Activated effector memory CD4-positive, alpha-beta T cell treated with anti-CD3 and anti-CD28 coated beads, Interleukin-2, amount 50 U/mL, for 16 hours (primary cell): ENCODE data around the gene STX7.
A peak's percentile ranks its signal among the peaks of the same experiment; 100 is the strongest.
"Not testable (repeated sequence)": the region's sequence is repeated elsewhere in the genome, so short reads cannot be mapped to it uniquely, and the experiment has no call there.

Experiments
- DNase-seq: peaks from one replicate; pipeline ENCODE4 v3.0.0-alpha.2; 2020

STX7 gene, protein sequence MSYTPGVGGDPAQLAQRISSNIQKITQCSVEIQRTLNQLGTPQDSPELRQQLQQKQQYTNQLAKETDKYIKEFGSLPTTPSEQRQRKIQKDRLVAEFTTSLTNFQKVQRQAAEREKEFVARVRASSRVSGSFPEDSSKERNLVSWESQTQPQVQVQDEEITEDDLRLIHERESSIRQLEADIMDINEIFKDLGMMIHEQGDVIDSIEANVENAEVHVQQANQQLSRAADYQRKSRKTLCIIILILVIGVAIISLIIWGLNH

DNA sequence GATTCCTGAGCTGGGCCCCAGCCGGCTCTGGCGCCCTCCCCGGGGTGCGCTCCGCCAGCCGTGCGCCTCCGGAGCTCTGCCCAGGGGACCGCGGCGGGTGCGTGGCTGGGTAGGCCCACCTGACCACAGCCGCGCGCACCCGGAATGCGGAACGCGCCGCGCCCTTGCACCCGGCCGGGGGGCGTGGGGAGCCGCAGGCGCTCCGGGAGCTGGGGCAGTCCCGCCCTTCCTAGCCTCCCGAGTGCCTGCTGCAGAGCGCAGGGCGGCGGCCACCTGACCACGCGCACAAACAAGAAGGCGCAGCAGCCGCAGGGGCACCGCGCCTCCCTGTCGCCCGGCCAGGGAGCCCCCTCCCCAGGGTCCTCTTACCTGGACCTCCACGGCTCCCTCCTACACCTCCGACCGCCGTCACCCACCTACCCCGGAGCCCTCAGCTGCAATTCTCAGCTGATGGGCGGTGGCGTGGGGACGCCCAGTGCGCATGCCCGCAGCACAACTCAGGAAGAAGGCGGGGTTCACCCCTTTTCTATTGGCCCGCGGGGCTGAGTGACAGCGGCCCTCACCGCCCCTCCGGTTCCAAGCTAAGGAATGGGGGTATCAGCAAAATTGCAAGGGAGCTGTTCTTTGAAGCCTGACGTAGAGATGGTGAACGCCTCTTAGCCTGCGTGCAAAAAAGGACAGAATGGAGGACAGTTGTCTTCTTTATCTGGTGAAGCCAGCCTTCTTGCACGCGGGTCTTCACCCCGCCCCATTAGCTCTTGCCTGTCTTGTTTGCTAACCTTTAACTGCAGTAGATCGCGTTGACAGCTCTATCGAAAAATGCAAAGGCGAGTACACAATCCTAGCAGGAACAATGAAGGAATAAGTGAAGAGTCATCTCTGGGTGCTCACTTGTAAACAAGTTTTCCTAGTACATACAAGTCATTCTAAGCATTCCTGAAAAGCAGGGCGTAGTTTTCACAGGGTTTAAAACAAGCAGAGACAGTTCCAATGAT, at the start of gene STX7:
TSS of gene STX7 (minus strand) at position 479 of the 995 bp plus-strand sequence. CDS start 9,586 bp downstream, outside the sequence.
- DNase-seq, result peak; percentile 95

DNA sequence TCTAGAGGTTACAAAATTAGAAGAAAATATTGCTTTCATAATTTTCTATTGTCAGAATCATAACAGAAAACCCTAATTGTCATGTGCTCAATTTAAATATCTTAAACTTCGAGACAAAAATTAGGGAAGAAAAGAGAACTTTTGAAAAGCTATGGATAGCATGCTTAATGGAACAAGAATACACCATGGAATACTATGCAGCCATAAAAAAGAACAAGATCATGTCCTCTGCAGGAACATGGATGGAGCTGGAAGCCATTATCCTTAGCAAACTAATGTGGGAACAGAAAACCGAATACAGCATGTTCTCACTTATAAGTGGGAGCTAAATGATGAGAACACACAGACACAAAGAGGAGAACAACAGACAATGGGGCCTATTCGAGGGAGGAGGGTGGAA, 47.2 kb upstream of the STX7 start:
- not testable (repeated sequence) for DNase-seq

DNA sequence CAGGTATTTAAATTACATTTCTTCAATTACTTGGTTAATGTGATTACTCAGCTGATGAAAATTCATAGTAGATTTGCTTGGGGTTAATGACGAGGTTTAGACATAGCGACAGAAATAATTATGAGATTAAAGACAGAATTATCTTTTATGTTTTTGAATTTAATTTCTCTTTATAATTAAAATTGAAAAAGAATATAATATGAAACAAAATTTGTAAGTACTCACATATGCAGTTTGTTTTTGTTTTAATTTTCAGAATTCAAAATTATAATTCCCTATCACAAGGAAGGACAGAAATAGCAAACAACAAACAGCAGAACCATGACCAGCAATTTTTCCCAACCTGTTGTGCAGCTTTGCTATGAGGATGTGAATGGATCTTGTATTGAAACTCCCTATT, 39.5 kb upstream of the STX7 start, which contains the start of gene TAAR8:
TSS of gene TAAR8 (plus strand) at position 301 of the 400 bp plus-strand sequence. CDS start at position 322, 21 bp downstream.
- DNase-seq, result no peak

DNA sequence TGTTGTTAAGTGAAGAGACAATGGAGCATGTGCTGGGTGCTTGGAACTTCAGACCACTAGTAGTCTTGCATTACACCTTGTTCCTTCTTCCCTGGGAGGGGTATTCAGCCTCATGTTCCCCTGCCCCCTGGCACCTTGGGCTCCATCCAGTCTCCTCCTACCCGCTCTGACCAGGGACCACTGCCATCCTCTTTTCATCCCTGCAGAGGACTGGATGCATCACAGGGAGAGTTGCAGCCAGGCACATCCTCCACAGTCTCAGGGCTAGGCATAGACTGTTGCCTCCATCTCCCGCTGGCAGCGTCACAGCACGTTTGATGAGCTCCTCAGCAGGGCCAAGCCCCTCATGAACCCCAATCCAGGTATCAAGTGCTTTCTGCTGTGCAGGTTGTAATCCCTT, 38.3 kb upstream of the STX7 start:
- no peak for DNase-seq

DNA sequence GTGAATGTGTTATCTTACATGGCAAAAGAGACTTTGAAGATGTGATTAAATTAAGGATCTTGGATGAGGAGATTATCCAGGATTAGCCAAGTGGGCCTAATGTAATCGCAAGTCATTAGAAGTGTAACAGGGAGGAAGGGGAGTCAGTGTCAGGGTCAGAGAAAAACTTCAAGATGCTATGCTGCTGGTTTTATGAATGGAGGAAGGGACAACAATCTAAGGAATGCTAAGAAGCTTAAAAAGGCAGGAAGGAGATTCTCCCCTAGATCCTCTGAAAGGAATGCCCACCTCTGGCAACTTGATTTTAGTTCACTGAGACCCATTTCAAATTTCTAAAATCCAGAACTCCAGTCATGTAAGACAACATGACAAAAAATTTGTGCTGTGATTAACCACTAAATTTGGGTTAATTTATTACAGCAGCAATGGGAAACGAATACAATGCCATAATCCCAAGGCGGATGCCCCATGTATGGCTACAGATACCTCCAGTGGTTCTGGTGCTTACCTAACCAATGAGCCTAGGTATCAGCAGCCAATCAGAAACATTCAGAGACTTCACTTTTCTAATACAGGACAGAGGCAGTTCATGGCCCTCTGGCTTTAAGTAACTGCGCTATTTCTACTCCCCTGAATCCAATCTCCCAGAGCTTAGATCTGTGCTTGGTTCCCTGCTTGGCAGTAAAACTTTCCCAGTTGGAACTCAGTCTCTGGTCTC, 36.0 kb upstream of the STX7 start:
- DNase-seq, result no peak

DNA sequence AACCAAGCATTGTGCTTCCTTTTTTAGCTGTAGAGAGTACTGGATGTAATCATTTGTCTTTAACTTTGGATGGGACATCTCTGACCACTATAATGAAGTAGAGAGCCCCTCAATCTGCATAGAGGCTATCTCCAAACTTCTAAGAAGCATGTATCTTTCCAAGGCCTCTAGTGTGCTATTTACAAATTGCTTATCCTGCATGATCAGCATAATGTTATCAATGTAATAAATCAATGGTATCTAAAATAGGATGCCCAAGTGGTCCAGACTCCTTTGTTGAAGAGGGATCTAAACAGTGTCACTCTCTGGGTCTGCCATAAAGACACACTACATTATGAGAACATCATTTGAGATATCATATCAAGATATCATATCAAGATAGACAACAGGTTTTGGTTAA, 31.9 kb upstream of the STX7 start:
- DNase-seq, result no peak

DNA sequence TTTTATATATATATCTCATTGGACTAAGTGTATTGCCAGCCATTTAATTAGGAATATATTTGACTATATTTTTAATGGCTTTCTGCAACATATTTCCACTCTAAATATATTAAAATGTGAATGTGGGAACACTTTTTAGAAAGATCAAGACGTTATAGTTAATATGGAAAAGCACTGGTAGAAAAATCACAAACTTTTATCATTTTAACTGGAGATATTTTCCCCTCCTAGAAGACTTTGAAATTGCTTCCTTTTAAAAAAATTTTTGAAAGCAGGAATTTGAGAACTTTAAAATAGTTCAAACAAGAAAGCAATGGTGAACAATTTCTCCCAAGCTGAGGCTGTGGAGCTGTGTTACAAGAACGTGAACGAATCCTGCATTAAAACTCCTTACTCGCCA, 25.1 kb upstream of the STX7 start, which contains the start of gene TAAR9:
TSS of gene TAAR9 (plus strand) at position 301 of the 400 bp plus-strand sequence. CDS start at position 314, 13 bp downstream.
- no peak for DNase-seq

DNA sequence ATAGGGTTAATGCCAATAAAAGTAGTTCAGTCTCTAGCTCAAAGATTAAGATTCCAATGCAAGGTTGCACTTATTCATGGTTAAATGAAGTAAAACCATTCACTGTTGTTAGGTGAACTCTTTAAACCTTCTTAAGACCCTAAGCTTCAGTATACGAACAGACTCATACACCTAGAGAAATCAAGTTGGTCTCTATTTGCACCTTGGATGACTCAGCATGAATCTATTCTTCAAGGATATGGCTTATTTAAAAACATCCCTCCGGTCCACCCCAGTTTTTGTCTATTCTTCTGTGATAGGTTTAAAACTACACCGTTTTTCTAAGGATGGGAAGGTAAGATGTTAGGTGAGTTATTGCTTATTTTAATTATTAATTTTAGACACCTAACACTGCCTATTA, 24.2 kb upstream of the STX7 start:
- no peak for DNase-seq

DNA sequence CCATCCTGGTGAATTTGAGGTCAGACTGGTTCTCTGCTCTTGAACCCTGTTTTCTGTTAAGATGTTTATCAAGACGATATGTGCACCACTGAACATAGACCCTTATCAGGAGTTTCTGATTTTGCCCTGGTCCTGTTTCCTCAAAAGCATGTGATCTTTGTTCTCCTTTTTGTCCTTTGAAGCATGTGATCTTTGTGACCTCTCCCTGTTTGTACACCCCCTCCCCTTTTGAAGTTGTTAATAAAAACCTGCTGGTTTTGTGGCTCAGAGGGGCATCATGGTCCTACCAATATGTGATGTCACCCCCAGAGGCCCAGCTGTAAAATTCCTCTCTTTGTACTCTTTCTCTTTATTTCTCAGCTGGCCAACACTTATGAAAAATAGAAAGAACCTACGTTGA, 21.6 kb upstream of the STX7 start:
- DNase-seq, result not testable (repeated sequence)

DNA sequence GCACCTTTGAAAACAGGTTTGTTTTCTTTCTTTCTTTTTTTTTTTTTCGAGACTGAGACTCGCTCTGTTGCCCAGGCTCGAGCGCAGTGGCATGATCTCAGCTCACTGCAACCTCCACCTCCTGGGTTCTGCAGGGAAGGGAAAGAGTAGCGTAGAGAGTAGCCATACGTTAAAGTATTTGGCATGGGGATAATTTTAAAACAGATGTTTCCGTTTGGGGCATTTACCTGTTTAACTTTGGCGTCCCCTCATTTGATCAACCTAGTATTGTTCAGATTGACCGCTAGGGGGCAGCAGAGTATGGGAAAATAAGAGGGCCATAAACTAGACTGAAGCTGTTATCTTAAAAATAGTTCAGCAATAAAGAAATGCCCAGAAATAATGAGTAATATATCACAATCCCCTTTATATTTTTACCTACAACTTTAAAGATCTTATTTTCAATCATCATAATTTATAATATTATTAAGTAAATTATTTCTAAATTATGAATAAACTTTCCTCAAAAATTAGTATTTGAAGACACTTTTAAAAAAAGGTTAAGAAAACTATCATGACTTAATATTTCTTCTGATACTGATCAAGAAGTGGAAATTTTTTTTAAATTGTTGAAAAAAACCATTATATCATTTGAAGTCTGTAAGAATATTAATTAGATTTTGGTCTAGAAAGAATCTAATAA, 17.5 kb upstream of the STX7 start:
- peak; percentile 85 for DNase-seq

DNA sequence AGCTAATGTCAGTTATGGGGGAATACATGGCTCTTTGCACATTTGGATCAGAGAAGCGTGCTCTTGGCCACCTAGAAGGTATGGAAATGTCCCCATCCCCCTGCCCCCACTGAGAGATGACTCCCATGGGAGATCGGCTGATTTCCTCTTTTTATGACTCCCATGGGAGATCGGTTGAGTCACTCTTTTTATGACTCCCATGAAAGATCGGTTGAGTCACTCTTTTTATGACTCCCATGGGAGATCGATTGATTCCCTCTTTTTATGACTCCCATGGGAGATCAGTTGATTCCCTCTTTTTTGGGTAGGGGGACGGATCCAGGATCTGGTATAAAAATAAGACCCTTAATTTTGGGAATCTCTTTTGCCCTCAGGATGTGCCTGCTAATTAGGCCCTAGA, 14.9 kb upstream of the STX7 start:
- no peak for DNase-seq

DNA sequence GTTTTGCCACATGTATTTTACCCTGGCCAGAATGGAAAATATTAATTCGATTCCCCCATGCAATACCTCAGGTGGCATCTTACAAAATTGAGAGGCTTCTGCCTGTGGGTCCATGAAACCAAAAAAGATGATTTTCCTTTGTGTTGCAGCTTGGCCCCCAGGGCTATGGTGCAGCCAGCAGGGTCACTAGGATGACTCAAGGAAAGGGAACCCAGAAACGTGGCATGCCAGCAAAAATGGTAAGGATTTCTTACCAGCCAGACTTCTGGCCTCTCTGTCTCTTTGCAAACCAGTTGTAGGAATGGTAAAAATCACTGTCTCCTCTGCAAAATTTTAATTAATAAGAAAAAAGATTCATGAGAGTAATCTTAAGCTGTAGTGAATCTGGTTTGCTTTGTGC, 13.5 kb upstream of the STX7 start:
- DNase-seq, result no peak

DNA sequence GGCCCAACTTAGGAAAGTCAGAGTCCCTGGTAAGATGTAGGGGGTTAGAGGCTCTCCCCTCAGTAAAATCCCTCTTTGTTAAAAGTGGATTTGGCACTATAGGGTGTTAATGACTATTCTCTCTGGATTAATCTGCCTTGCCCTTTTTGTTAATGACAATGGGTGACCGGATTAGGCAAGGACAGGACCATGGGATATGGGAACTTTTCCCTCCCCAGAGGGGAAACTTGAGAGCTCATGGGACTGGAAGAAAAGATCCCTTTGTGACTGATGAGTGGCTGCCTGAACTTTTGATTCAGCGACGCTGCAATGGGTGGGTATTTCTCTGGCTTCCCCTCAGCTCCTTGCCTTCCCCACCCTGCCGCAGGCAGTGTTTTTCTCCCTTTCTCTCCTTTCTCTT, 12.9 kb upstream of the STX7 start:
- no peak for DNase-seq

DNA sequence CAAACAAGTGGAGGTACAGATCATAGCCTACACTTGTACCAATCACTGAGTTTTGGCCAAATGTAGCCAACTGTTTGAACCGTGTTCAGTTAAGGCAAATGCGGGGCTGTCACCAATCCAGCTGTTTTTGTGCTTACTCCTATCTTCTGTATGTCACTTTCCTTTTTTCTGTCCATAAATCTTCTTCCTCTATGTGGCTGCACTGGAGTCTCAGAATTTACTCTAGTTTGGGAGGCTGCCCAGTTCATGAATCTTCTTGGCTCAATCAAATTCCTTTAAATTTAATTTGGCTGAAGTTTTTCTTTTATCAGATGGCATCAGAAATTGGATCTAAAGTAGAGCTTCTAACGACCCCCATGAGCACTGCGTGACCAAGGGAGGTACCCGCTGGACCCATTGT, 11.7 kb upstream of the STX7 start:
- no peak for DNase-seq

DNA sequence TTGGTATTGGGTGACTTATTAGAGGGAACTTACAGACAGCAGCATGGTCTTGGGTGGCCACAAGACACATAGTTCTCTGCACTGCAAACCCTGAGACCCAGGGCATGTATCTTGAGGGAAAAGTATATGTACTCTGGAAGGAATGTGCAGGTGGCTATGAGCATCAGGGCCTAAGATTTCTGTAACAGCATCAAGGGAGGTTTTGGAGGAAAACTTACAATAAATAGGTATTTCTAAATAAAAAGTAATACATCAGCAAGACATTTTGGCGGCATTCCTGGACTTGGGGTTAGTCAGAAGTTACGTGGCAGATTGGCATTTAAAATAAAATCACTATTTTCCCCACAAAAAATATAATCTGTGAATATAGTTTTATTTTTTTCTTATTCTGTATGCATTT, 8.0 kb upstream of the STX7 start:
- no peak for DNase-seq

DNA sequence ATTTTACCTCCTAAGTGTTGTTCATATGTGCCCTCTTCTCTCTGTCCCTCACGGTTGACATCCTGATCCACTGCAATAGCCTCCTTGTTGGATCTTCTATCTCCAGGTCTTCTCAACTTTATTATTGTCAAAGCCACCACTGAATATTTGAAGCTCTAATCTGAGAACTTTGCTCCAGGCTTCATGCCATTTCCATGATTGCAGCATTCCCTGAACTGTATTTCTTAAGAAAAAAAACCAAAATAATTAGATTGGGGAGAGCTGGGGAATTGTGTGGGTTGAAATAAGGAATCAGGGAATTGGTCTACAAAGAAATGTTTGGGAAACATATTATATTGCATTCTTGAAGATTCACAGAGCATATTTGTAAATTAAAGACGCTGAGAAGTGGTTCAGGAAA, 2.5 kb upstream of the STX7 start:
- no peak for DNase-seq

DNA sequence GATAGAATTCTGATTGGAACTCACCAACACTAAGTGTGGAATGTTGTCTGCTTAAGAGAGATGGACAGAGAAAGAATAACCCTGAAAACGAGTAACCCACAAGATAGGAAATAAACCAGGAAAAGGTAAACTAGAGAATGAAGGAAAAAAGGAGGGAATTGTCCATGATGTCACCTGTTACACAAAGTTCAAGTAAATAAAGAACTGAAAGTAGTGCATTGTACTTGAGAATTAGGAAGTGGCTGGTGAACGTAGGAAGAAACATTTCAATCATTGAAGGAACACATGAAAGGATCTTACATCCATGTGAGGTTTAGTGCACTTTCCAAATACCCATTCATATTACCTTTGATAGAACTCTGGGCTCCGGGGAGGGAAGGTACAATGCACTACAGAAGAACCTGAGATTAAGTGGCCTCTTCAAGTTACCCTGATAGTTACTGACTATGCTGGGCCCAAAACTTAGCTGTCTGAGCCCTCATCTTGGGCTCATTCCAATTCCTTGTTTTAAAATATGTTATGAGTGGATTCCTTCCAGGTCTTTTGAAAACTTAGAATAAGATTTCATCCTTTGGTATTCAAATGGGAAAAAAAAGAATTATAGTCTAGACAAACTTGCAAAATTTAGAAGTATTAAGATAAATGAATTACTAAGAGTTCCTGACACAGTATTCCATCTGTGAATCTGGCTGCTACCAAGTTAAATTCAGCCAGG, 1.1 kb upstream of the STX7 start:
- DNase-seq, result no peak

DNA sequence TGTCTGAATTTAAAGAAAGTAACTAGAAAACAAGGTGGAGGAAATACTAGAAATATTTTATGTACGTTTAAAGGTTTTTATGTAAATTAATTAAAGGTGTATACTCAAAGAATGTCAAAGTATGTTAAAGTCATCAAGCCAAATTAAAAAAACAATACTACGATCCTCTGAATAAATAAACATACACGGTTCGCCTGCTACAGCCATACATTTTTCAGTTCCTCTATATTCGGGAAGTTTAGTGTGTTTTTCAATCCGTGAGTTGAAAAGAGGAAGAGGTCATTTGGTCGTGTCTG, 626 bp downstream of the STX7 start:
- no peak for DNase-seq

DNA sequence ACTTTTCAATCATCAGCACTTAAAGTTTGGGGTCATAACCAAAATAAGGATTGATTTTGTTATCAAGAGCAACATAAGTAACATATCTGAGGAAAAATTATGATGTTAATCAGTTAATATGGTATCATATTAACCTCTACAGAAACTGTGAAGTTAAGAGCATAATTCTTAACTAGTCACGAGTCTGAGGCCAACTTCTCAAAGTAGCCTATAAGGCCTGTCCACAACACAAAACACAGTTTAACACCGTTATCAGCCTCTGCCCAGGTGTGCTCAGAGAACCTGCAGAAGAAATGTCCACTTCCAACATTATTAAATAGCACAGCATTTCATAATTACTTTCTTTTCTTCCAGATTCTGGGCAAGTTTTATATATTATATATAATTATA, 1.1 kb downstream of the STX7 start:
- no peak for DNase-seq

DNA sequence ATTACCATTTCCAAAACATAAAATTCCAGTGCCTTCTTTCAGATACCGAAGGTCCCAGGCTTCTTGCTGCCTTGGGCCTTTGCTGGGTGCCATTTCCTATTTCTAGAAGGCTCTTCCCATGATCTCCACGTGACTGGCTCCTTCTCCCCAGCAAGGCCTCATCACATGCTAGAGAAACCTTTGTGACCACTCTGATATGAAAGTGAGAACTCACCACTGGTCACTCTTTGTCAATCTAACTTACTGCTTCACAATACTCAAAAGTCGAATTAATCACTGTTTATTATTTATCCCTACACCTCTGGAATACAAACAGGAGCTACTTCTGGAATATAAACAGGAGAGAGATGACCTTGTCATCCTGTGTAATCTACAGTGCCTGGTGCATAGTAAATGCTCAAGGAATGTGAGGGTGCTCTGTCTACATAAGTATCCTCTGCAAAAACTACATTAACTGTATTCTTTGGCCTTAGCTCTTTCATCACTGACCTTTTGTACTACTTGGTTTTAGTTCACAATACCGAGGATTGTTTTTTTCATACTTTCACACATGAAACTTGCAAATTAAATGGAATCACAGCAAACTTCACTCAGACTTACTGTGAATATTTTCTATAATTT, 1.6 kb downstream of the STX7 start:
- DNase-seq, result no peak
